ENCODE measurements around the gene NCK2. TPM values are rescaled to one million over a fixed set of nuclear protein-coding genes. Genes with fewer than 3 reads are reported as not detected.

The NCK2 gene
- total and polyA plus RNA-seq, 2 experiments from 2014 or later: 72.6 to 100 TPM

DNA sequence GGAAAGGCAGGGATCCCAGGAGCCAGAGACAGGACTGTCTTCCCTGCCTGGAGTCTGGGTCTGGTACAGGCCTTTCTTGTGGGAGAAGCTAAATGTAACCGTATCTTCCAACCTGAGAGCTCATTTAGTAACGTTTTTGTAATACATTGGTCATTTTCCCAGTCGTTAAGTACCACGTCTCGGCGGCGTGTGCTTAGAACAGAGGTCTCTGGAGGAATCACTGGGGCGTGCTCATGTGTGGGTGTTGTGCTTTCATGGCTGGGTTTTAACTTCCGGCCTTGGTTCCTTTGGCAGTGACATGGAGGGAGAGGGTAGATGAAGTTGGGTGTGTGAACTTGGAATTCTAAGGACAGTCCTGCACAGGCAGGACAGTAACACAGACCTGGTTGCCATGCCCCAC lies 79.7 kb downstream of the NCK2 start:
- Histone ChIP-seq H3K4me3 (no peak overlapping the region), H3K4me2 (no peak overlapping the region), H4K20me1 (ENCODE audit: insufficient read depth, poor library complexity, severe bottlenecking) (peaks cover 52% of the 10 kb centered on the region), H3K9me2 (replicated peaks; ENCODE audit: insufficient read depth) (no peaks in the 10 kb centered on the region), H3K9me3 (ENCODE audit: low read depth) (no peaks in the 10 kb centered on the region), H3K36me3 (replicated peaks; ENCODE audit: insufficient read depth, low read depth) (no peaks in the 10 kb centered on the region), H3K79me2 (peaks cover 95% of the 10 kb centered on the region), H3K27ac (no peak overlapping the region), H3K4me1 (ENCODE audit: insufficient read depth) (peaks cover 25% of the 10 kb centered on the region), H3K27me3 (no peaks in the 10 kb centered on the region), H2AFZ (no peak overlapping the region)
- no peak for DNase-seq (ENCODE audit: low spot score)
- TF ChIP-seq EZH2phosphoT487 (IDR thresholded peaks at IDR 0.05; ENCODE audit: low read depth, severe bottlenecking, unreplicated experiment) (no peak), EZH2 (IDR thresholded peaks at IDR 0.05; ENCODE audit: borderline replicate concordance) (no peak)
- TF ChIP-seq, protein P1, sequence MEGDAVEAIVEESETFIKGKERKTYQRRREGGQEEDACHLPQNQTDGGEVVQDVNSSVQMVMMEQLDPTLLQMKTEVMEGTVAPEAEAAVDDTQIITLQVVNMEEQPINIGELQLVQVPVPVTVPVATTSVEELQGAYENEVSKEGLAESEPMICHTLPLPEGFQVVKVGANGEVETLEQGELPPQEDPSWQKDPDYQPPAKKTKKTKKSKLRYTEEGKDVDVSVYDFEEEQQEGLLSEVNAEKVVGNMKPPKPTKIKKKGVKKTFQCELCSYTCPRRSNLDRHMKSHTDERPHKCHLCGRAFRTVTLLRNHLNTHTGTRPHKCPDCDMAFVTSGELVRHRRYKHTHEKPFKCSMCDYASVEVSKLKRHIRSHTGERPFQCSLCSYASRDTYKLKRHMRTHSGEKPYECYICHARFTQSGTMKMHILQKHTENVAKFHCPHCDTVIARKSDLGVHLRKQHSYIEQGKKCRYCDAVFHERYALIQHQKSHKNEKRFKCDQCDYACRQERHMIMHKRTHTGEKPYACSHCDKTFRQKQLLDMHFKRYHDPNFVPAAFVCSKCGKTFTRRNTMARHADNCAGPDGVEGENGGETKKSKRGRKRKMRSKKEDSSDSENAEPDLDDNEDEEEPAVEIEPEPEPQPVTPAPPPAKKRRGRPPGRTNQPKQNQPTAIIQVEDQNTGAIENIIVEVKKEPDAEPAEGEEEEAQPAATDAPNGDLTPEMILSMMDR (IDR thresholded peaks at IDR 0.05; ENCODE audit: poor library complexity): no peak
- WGBS (ENCODE audit: low lambda C conversion rate, missing lambda C conversion rate): 91% methylated on average over 9 of the region's 9 CpGs

DNA sequence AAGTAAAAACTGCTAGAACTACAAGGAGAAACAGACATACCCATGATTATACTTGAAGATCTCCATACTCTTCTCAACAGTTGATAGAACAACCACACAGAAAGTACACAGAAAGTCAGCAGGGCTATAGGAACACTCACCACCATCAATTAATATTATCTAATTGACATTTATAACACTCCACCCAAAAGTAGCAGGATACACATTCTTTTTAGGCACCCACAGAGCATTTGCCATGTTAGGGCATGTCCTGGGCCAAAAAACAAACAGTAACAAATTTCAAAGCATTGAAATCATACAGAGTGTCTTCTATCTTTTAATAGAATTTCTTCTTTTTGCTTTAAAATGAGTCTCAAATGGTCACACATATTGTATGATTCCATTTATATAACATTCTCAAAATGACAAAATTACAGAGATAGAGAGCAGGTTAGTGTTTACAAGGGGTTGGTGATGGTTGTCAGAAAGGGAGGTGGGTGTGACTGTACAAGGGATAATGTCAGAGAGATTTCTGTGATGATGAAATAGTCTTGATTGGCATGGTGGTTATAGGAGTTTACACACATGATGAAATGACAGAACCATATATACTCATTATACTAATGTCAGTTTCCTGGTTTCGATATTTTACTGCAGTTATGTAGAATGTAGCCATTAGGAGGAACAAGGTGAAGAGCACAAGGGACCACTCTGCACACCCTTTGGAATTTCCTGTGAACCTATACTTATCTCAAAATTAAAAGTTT lies 82.8 kb downstream of the NCK2 start:
- H3K79me2 ChIP-seq: peaks cover 95% of the 10 kb centered on the region
- peaks cover 3% of the 10 kb centered on the region for H3K4me1 ChIP-seq (ENCODE audit: insufficient read depth)
- H3K27me3 ChIP-seq: no peaks in the 10 kb centered on the region
- no peak overlapping the region for H2AFZ ChIP-seq
- no peaks in the 10 kb centered on the region for H3K9me2 ChIP-seq (replicated peaks; ENCODE audit: insufficient read depth)
- H3K27ac ChIP-seq: no peak overlapping the region
- 93% methylated on average over 1 of the region's 1 CpG for WGBS (ENCODE audit: low lambda C conversion rate, missing lambda C conversion rate)
- H3K4me2 ChIP-seq: no peak overlapping the region
- H3K36me3 ChIP-seq (replicated peaks; ENCODE audit: insufficient read depth, low read depth): no peaks in the 10 kb centered on the region
- H3K9me3 ChIP-seq (ENCODE audit: low read depth): peaks cover 6% of the 10 kb centered on the region
- no peak for DNase-seq (ENCODE audit: low spot score)
- peaks cover 29% of the 10 kb centered on the region for H4K20me1 ChIP-seq (ENCODE audit: insufficient read depth, poor library complexity, severe bottlenecking)
- no peak overlapping the region for H3K4me3 ChIP-seq
- no peak for TF ChIP-seq EZH2phosphoT487 (IDR thresholded peaks at IDR 0.05; ENCODE audit: low read depth, severe bottlenecking, unreplicated experiment)
- no peak for TF ChIP-seq EZH2 (IDR thresholded peaks at IDR 0.05; ENCODE audit: borderline replicate concordance)
- TF ChIP-seq, protein P1 (IDR thresholded peaks at IDR 0.05; ENCODE audit: poor library complexity): no peak

DNA sequence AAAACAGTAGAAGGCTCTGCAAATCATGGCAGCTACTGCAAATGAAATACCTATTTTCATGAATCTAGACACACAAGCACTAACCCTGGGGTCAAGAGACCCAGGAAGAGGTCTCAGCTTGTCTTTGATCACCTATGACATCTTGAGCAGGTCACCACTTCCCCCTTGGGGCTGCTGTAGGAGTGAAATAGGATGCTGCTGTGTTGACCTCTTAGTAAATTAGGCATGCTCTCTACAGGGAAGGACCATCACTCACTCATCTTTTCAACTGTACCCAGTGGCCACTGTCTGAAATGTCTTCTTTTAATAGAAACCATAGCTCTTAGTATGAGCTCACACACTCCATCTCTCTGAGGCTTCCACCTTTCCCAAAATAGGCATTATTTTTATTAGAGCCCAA lies 83.8 kb downstream of the NCK2 start:
- no peaks in the 10 kb centered on the region for H3K27me3 ChIP-seq
- H3K4me3 ChIP-seq: no peak overlapping the region
- no peak overlapping the region for H3K27ac ChIP-seq
- H3K4me1 ChIP-seq (ENCODE audit: insufficient read depth): no peaks in the 10 kb centered on the region
- TF ChIP-seq, protein P1 (IDR thresholded peaks at IDR 0.05; ENCODE audit: poor library complexity): no peak
- TF ChIP-seq EZH2 (IDR thresholded peaks at IDR 0.05; ENCODE audit: borderline replicate concordance) (no peak), EZH2phosphoT487 (IDR thresholded peaks at IDR 0.05; ENCODE audit: low read depth, severe bottlenecking, unreplicated experiment) (no peak)
- H3K9me3 ChIP-seq (ENCODE audit: low read depth): peaks cover 12% of the 10 kb centered on the region
- H3K36me3 ChIP-seq (replicated peaks; ENCODE audit: insufficient read depth, low read depth): no peaks in the 10 kb centered on the region
- H3K79me2 ChIP-seq: peaks cover 98% of the 10 kb centered on the region
- H3K9me2 ChIP-seq (replicated peaks; ENCODE audit: insufficient read depth): no peaks in the 10 kb centered on the region
- no peak overlapping the region for H2AFZ ChIP-seq
- no peak for DNase-seq (ENCODE audit: low spot score)
- H4K20me1 ChIP-seq (ENCODE audit: insufficient read depth, poor library complexity, severe bottlenecking): peaks cover 25% of the 10 kb centered on the region
- H3K4me2 ChIP-seq: no peak overlapping the region
